Upper lobe of left lung (tissue), 6 donors: ENCODE measurements around the gene ZNF436. TPM values are rescaled to one million over a fixed set of nuclear protein-coding genes. Genes with fewer than 3 reads are reported as not detected.

Experiments
- ATAC-seq, 2 donors: fragments of 200-7000 bp; cut with Tn5 transposase; one replicate each; pipeline ENCODE4 v1.9.1; 2022; ENCODE audit warnings: mild to moderate bottlenecking in 2 of 2, moderate library complexity in 2 of 2; ENCODE audit not compliant: low FRiP score in 2 of 2
- DNase-seq, 2 donors: peaks; one replicate each; pipeline ENCODE4 v3.0.0-alpha.2; 2019 to 2020
- H3K27ac ChIP-seq, 4 donors: fragments of 200-600 bp; sonication (generic); one replicate each; pipeline ENCODE4 v1.5.1; 2016 to 2019
- H3K27me3 ChIP-seq, 4 donors: fragments of 200-600 bp; sonication (generic); one replicate each; pipeline ENCODE4 v1.5.1; 2017 to 2019
- H3K36me3 ChIP-seq, 4 donors: fragments of 200-600 bp; sonication (generic); one replicate each; pipeline ENCODE4 v1.5.1; 2016 to 2019
- H3K4me1 ChIP-seq, 4 donors: fragments of 200-600 bp; sonication (generic); one replicate each; pipeline ENCODE4 v1.5.1; 2018 to 2019
- H3K4me3 ChIP-seq, 4 donors: fragments of 200-600 bp; sonication (generic); one replicate each; pipeline ENCODE4 v1.5.1; 2017 to 2019; ENCODE audit warnings: mild to moderate bottlenecking in 2 of 4, moderate library complexity in 1 of 4
- H3K9me3 ChIP-seq, 4 donors: fragments of 200-600 bp; sonication (generic); one replicate each; pipeline ENCODE4 v1.5.1; 2018 to 2019
- CTCF ChIP-seq, 6 experiments: fragments of 450-650 bp in 4 of 6; fragments of 200-600 bp in 2 of 6; sonication (generic) in 2 of 6; IDR thresholded peaks; one replicate each; pipeline ENCODE4 v1.5.1; 2016 to 2019; ENCODE audit warnings: antibody characterized with exemption in 6 of 6
- EP300 ChIP-seq, 4 donors: sonication (generic); formaldehyde crosslinking; IDR thresholded peaks; one replicate each; pipeline ENCODE4 v1.5.1; 2017; ENCODE audit warnings: antibody characterized with exemption in 4 of 4, control low read depth in 2 of 4
- POLR2A ChIP-seq, 4 donors: fragments of 450-650 bp; IDR thresholded peaks; one replicate each; pipeline ENCODE4 v1.5.1; 2016 to 2017; ENCODE audit warnings: antibody characterized with exemption in 4 of 4, mild to moderate bottlenecking in 2 of 4
- POLR2AphosphoS5 ChIP-seq, 2 donors: sonication (generic); formaldehyde crosslinking; IDR thresholded peaks; one replicate each; pipeline ENCODE4 v1.5.1; 2017; ENCODE audit warnings: antibody characterized with exemption in 2 of 2
- WGBS, 2 donors: methylation state at CpG; one replicate each; pipeline ENCODE4 v1.1.5; 2017 to 2018; 5-methylcytosine and 5-hydroxymethylcytosine counted together
- total RNA-seq, 6 donors: library from RNA; depleted of rRNA in 4 of 6; stranded (reverse); fragments of >200 nt in 4 of 6; gene quantifications; one replicate each; pipeline versions ENCODE4 v1.1.0 to v1.2.1, GENCODE V29; 2016 to 2021
- donor health status: DM: no; HTN: no; CAD: no; lungs with moderate emphysema.
- donor health status: DM: no; HTN: yes; CAD: no; lungs with severe emphysema.

The ZNF436 gene
- total RNA-seq, 6 donors from 2014 or later: 5.5 to 11.3 (median 8.2) TPM

DNA sequence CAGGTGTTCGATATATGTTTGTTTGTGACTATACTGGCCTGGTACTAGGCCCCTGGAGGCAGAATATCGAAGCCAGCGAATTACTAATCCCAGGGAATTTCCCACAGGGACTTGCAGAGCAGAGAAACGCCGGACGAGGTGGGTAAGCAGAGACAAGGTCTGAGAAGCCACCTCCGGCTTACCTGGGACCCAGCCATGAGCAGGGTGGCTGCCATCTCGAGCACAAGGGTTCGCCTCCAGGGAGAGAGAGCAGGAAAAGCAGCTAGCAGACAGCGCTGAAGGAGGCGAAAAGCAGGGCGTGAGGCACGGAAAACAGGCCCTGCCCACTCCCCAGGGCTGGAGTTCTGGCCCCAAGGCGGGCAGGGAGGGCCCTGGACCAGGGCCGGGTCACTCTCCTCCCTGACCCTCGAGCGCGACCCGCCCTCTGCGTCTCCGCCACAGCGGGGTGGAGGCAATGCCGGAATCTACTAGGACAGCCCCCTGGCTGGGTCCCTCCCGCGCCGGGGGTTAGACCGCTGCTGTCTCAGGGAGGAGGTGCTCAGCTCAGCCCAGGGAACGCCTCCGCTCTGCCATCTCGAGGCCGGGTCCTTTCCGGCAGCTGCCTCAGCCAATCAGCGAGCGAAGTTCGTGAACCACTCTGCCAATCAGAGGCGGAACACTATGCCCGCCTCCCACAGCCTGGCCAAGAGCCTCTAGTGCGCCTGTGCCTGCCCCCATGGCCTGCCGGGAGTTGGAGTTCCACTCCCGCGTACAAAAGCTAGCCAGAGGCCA is 1.7 kb downstream of the ZNF436 start:
- 3 to 4% methylated on average over 26 to 41 of the region's 41 CpGs for WGBS, 2 donors
- TF ChIP-seq CTCF (IDR thresholded peaks at IDR 0.05): peak in 2 of 6 experiments; percentile 10 to 14
- TF ChIP-seq EP300 (IDR thresholded peaks at IDR 0.05): no peak
- TF ChIP-seq POLR2AphosphoS5 (IDR thresholded peaks at IDR 0.05): peak; percentile 73 to 91
- peak in 3 of 4 donors; percentile 29 to 87 (median 82) for TF ChIP-seq POLR2A (IDR thresholded peaks at IDR 0.05)
- Histone ChIP-seq H3K36me3 (peaks cover 3 to 35% (median 15%) of the 10 kb centered on the region in 4 donors), H3K9me3 (peaks cover 10 to 18% (median 13%) of the 10 kb centered on the region in 4 donors), H3K4me3 (peak overlapping the region; percentile 76 to 86 (median 82)), H3K27me3 (no peaks in the 10 kb centered on the region), H3K27ac (peak overlapping the region; percentile 92 to 98 (median 97)), H3K4me1 (peaks cover 34 to 46% (median 36%) of the 10 kb centered on the region in 4 donors)
- DNase-seq (peak; percentile 95 to 99), ATAC-seq (peak; percentile 96 to 99)

GRCh38 chr1:23367451-23367790 is 2.2 kb downstream of the ZNF436 start:
- peaks cover 9 to 41% (median 20%) of the 10 kb centered on the region in 4 donors for H3K36me3 ChIP-seq
- WGBS, 2 donors: 60 to 65% methylated on average over 9 of the region's 9 CpGs

DNA sequence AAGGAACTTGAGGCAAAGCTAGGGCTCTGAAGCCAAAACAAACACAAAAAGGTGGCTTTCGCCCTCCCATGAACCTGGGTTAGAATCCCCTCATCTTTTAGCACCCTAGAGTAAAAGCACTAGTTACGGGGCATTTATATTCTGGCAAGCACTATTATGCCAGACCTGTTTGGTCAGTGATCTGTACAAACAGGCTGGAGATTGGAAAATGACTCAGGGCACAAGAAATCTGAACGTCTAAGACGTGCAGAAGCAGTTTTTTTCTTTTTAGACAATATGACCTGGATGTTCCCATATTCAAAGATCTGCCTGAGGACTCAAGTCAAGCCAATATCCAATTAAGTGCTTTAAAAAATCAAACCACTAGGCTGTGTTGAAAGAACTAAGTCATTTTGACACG is 3.0 kb downstream of the ZNF436 start:
- ATAC-seq (no peak), DNase-seq (no peak)
- Histone ChIP-seq H3K9me3 (peaks cover 24 to 32% (median 27%) of the 10 kb centered on the region in 4 donors), H3K4me3 (peak overlapping the region in 1 of 4 donors; percentile 3), H3K36me3 (peaks cover 13 to 49% (median 28%) of the 10 kb centered on the region in 4 donors), H3K27me3 (no peaks in the 10 kb centered on the region), H3K27ac (no peak overlapping the region), H3K4me1 (peaks cover 29 to 42% (median 31%) of the 10 kb centered on the region in 4 donors)
- TF ChIP-seq CTCF (IDR thresholded peaks at IDR 0.05): no peak
- TF ChIP-seq POLR2AphosphoS5 (IDR thresholded peaks at IDR 0.05): no peak
- TF ChIP-seq POLR2A (IDR thresholded peaks at IDR 0.05): no peak
- TF ChIP-seq EP300 (IDR thresholded peaks at IDR 0.05): no peak
- 76 to 77% methylated on average over 5 of the region's 5 CpGs for WGBS, 2 donors

More at GRCh38 chr1:23367451-23367790, 2.2 kb downstream of the ZNF436 start:
- no peak for TF ChIP-seq CTCF (IDR thresholded peaks at IDR 0.05)
- TF ChIP-seq POLR2A (IDR thresholded peaks at IDR 0.05): no peak
- no peak for TF ChIP-seq POLR2AphosphoS5 (IDR thresholded peaks at IDR 0.05)
- no peak for TF ChIP-seq EP300 (IDR thresholded peaks at IDR 0.05)
- peak overlapping the region; percentile 76 to 84 (median 81) for H3K4me3 ChIP-seq
- DNase-seq: peak in 1 of 2 donors; percentile 28
- no peak for ATAC-seq
- peaks cover 16 to 24% (median 18%) of the 10 kb centered on the region in 4 donors for H3K9me3 ChIP-seq
- H3K27me3 ChIP-seq: no peaks in the 10 kb centered on the region
- H3K4me1 ChIP-seq: peaks cover 29 to 42% (median 35%) of the 10 kb centered on the region in 4 donors
- H3K27ac ChIP-seq: peak overlapping the region; percentile 92 to 98 (median 97)

- Histone ChIP-seq H3K9me3 (peaks cover 29 to 37% (median 31%) of the 10 kb centered on the region in 4 donors), H3K4me1 (peaks cover 24 to 38% (median 28%) of the 10 kb centered on the region in 4 donors), H3K4me3 (peak overlapping the region in 1 of 4 donors; percentile 3), H3K27me3 (no peaks in the 10 kb centered on the region), H3K27ac (no peak overlapping the region), H3K36me3 (peaks cover 13 to 54% (median 33%) of the 10 kb centered on the region in 4 donors)
- no peak for TF ChIP-seq CTCF (IDR thresholded peaks at IDR 0.05)
- TF ChIP-seq POLR2AphosphoS5 (IDR thresholded peaks at IDR 0.05): no peak
- no peak for TF ChIP-seq POLR2A (IDR thresholded peaks at IDR 0.05)
- no peak for TF ChIP-seq EP300 (IDR thresholded peaks at IDR 0.05)
- DNase-seq (no peak), ATAC-seq (no peak)
- 94 to 100% methylated on average over 2 of the region's 2 CpGs for WGBS, 2 donors
Observed at GRCh38 chr1:23366146-23366545, 3.5 kb downstream of the ZNF436 start.
